Medulla oblongata (tissue), 1 donor: ENCODE measurements around the gene AHCY.
"Not testable (repeated sequence)": the region's sequence is repeated elsewhere in the genome, so short reads cannot be mapped to it uniquely, and the experiment has no call there.

ENCODE experiments used
- DNase-seq: peaks from one replicate; pipeline ENCODE4 v3.0.0-alpha.2; 2015; ENCODE audit errors: extremely low spot score

AHCY gene

DNA sequence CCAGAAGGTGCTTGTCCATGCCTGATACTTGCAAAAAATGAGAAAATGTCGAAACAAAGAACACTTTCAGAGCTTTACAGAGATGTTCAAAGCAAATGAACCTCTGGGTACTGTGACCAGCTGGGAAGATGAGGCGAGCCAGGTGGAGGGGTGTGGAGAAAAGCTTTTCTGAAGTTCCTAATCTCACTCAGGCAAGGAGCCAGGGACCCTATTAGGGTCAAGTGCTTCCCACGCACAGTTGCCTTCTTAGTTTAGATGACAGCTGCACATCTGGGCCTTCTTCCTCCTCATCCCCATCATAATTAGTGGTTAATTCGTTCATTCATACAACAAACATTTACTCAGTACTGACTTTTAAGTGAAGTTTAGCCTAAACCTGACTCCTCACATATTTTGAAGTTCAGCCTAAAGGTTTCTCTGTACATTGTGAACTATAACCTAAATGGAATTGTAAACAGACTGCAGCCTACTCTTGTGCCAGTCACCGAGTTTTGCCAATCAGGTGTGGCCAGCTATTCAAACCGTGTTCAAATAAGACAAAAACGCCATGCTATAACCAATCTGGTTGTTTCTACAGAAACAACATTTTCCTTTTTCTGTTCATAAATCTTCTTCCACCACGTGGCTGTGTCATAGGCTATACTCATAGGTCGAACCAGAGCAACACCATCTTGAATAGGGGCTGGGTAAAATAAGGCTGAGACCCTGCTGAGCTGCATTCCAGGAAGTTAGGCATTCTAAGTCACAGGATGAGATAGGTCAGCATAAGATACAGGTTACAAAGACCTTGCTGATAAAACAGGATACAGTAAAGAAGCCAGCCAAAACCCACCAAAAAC is 19.3 kb upstream of the AHCY start:
- DNase-seq: no peak

- no peak for DNase-seq
These were observed 17.7 kb upstream of the AHCY start for GRCh38 chr20:34320861-34321260.

GRCh38 chr20:34318609-34319443 is 15.7 kb upstream of the AHCY start:
- no peak for DNase-seq

DNA sequence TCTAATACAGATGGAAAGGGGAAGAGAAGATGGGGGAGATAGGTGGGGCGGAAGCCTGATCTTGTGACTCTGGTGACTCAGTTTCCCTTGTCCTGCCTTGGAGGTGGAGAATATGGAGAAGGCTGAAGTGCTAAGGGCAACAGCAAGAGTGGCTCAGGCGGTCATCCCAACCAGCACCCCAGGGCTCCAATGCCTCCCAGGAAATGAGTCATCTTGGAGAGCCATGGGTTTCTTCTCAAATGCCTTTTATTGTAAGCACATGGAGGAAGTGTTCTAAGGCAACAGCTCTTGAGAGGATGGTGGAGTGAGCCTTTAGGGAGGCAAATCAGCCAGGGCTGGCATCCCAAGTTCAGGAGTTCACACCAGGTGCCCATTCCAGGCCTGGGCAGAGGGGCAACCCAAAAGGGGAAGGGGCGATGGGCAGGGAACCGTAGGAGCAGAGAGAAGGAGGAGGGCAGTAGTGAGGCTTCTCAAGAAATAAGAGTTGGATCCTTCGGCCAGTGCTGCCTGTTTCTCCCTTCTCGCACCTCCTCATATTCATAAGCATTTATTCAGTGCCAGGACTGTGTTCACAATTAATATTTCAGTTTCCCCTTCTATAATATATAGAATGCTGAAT is 13.2 kb upstream of the AHCY start:
- DNase-seq: no peak

- DNase-seq: no peak
These were observed 12.1 kb upstream of the AHCY start for GRCh38 chr20:34315236-34315635.

- DNase-seq: peak; percentile 97
These were observed 9.5 kb upstream of the AHCY start for GRCh38 chr20:34312544-34313217.

DNA sequence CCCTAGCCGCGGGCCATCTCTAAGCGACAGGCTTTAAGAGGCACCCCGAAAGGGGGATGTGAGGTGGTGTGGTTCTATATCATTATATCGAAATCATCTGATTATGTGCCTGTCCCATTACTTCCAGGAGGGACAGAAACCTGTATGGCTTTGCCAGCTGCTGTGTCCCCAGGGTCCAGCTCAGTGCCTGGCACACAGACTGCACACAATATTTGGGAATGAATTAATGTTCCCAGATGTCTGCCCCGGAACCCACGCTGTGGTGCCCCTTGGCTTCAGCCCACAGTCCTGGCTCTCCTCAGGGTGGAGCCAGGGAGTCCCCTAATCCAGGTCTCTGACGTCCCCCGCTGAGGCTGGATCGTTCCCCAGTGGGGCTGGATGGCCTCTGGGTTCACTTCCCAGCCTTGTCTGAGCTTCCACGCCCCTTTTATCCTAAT is 8.9 kb upstream of the AHCY start:
- DNase-seq: no peak

GRCh38 chr20:34311118-34312023 is 8.2 kb upstream of the AHCY start:
- no peak for DNase-seq

DNA sequence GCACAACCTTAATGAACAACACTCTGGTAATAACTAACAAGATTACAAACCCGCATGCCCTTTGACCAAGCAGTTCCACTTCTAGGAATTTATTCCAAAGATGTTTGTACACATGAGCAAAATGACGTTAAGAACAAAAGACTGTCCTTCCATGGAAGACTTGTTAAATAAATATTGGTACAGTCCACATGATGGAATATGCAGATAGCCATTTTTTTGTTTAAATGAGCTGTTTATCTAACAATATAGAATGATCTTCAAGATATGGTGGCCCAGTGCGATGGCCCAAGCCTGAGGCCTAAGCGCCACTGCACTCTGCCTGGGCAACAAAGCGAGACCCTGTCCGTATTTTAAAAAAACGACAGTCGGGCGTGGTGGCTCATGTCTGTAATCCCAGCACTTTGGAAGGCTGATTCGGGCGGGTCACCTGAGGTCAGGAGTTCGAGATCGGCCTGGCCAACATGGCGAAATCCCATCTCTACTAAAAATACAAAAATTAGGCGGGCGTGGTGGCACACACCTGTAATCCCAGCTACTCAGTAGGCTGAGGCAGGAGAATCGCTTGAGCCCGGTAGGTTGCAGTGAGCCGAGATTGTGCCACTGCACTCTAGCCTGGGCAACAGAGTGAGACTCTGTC is 7.4 kb upstream of the AHCY start:
- no peak for DNase-seq

DNA sequence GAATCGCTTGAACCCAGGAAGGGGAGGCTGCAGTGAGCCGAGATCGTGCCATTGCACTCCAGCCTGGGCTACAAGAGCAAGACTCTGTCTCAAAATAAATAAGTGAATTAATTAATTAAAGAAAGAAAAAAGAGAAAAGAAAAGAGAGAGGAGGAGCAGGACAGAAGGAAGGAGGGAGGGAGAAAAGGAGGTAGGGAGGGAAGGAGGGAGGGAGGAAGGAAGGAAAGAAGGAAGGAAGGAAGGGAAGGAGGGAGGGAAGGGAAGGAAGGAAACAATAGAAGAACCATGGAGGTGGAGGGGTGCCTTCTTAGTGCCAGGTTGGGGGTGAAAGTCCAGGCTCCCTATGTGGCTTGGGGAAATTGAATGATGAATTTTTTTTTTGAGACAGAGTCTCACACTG is 6.5 kb upstream of the AHCY start:
- no peak for DNase-seq

- DNase-seq: no peak
These were observed 2.4 kb upstream of the AHCY start for GRCh38 chr20:34305333-34306230.

GRCh38 chr20:34302312-34302722 is 838 bp downstream of the AHCY start:
- DNase-seq: no peak

- DNase-seq: no peak
These were observed 1.4 kb downstream of the AHCY start for GRCh38 chr20:34301587-34302311.

GRCh38 chr20:34300809-34301586 is 2.2 kb downstream of the AHCY start:
- no peak for DNase-seq

- DNase-seq: no peak
These were observed 2.8 kb downstream of the AHCY start for GRCh38 chr20:34300256-34300806.

- no peak for DNase-seq
These were observed 3.4 kb downstream of the AHCY start for GRCh38 chr20:34299556-34300255.

DNA sequence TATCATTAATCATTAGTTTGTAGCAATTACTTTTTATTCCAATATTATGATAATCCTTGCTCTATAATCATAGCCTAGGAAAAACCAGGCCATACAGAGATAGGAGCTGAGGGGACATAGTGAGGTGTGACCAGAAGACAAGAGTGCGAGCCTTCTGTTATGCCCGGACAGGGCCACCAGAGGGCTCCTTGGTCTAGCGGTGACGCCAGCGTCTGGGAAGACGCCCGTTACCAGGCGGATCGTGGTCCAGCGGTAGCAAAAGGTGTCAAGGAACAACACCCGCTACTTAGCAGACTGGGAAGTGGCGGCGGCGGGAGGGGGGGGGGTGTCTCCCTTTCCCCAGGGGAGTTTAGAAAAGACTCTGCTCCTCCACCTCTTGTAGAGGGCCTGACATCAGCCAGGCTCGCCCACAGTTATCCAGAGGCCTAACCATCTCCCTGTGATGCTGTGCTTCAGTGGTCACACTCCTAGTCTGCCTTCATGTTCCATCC is 4.8 kb downstream of the AHCY start:
- DNase-seq: not testable (repeated sequence)
